Left colon (tissue), 2 donors: ENCODE data around the gene ARFGAP1. TPM values are rescaled to one million over a fixed set of nuclear protein-coding genes. Genes with fewer than 3 reads are reported as not detected.
"Not testable (repeated sequence)": the region's sequence is repeated elsewhere in the genome, so short reads cannot be mapped to it uniquely, and the experiment has no call there.

Source experiments
- ATAC-seq: fragments of 200-7000 bp; cut with Tn5 transposase; one replicate; pipeline ENCODE4 v1.9.1; 2020; ENCODE audit warnings: mild to moderate bottlenecking, moderate library complexity
- DNase-seq, 2 donors: peaks; one replicate each; pipeline ENCODE4 v3.0.0-alpha.2; 2020
- intact Hi-C, 2 donors: fragments of 100-400 bp; cut with DNase I in 1 of 2; cut with micrococcal nuclease in 1 of 2; formaldehyde crosslinking; loops; one replicate each; pipeline versions ENCODE4 v1.11.2 to v1.14.0; 2022; cut with DNase I, micrococcal nuclease
- microRNA-seq, 2 donors: library from miRNA; unstranded; fragments of <30 nt; microRNA quantifications; one replicate each; pipeline versions ENCODE4 v1.1.0 to v1.2.0, GENCODE V29; 2020
- total RNA-seq, 2 donors: library from RNA; stranded (reverse); fragmentation: NEBNext Ultra II Directional; extraction: Animal tissue kit (Norgen Biotek cat#: 25700); gene quantifications; one replicate each; pipeline ENCODE4 v1.2.1, GENCODE V29; 2021
- donor health status: DM: no; HTN: no; CAD: no.
- donor health status: DM: yes; HTN: yes; CAD: no.

The ARFGAP1 gene
- total RNA-seq, 2 donors from 2014 or later = 67.4 to 95.2 TPM

DNA sequence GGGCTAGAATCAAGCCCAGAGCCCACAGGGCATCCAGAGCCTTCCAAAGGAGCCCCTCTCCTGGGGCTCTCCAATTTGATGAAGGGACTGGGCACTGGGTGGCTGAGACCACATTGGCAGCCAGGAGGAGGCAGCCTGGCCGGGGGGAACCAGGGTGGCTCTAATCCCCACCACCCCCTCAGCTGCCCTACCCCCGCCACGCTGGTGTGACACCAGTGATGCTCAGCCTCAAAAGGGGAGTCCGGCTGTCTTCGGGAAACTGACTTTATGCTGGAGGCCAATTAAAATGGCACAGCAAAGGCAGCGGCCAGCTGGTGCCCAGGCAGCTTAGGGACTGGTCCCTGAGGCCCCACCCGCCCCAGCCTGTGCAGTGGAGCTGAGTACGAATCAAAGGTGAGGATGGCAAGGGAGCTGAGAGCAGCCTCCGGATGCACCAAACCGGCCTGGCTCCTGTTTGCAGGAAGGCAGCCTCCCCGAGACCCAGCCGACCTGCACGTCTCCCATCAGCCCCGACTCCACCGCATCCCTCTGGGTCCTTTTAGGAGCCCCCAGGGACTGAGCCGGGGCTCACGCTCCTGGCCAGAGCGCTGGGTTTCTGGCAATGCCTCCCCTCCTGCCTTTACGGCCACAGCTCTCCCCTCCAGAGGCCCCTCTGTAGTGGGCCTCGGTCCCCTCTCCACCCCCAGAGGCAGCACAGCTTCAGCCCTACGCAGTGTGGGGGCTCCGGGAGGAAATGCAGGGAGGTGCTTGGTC, 60.1 kb downstream of the ARFGAP1 start:
- ATAC-seq = no peak
- no peak for DNase-seq
- intact Hi-C loops = no loop called here

DNA sequence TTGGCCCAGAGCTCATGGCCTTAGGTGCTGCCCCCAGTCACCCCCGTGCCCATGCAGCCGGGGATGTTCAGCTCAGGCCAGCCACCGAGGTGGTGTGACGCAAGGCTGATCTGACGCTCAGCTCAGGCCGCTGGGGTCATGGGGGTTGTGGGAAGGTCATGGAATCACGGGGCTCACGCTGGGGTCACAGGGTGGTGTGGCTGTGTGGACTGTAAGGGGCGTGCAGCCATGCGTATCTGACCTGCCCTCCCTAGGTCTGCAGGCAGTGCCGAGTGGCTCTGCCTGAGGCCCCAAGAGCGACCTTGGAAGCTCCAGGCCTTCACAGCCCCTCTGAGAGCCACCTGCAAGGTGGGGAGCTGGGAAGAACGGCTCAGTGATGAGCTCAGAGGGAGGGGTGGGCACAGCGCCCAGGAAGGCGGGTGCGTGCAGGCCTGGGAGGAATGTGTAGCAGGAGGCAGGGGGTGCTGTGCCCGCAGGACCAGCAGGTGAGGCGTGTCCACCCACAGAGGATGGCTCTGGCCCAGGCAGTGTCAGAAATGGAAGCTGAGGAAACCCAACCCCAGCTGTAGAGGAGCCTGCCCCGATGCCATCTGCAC, 60.7 kb downstream of the ARFGAP1 start:
- DNase-seq = no peak

DNA sequence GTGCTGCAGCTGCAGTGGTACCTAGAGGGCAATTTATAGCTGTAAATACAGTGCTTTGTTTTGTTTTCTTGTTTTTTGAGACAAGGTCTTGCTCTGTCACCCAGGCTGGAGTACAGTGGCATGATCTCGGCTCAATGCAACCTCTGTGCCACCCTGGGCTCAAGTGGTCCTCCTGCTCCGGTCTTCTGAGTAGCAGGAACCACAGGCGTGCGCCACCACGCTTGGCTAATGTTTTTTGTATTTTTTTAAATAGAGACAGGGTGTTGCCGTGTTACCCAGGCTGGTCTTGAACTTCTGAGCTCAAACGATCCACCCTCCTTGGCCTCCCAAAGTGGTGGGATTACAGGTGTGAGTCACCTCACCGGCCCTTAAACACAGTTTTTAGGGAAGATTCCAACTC, 61.7 kb downstream of the ARFGAP1 start:
- ATAC-seq (no peak), DNase-seq (no peak)
- intact Hi-C loops = no loop called here

More for the DNA sequence above, 60.7 kb downstream of the ARFGAP1 start:
- intact Hi-C loops = no loop called here
- ATAC-seq = no peak

DNA sequence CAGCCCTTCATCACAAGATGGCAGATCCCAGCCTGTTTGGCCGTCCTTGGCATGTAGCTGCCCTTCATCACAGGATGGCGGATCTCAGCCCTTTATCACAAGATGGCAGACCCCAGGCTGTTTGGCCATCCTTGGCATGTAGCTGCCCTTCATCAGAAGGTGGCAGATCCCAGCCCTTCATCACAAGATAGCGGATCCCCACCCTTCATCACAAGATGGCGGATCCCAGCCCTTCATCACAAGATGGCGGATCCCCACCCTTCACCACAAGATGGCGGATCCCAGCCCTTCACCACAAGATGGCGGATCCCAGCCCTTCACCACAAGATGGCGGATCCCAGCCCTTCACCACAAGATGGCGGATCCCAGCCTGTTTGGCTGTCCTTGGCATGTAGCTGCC, 62.4 kb downstream of the ARFGAP1 start:
- ATAC-seq, intact Hi-C loops, DNase-seq: not testable (repeated sequence)

GRCh38 chr20:63335711-63336110, 63.1 kb downstream of the ARFGAP1 start:
- DNase-seq = no peak
- intact Hi-C loops = no loop called here
- ATAC-seq = no peak

DNA sequence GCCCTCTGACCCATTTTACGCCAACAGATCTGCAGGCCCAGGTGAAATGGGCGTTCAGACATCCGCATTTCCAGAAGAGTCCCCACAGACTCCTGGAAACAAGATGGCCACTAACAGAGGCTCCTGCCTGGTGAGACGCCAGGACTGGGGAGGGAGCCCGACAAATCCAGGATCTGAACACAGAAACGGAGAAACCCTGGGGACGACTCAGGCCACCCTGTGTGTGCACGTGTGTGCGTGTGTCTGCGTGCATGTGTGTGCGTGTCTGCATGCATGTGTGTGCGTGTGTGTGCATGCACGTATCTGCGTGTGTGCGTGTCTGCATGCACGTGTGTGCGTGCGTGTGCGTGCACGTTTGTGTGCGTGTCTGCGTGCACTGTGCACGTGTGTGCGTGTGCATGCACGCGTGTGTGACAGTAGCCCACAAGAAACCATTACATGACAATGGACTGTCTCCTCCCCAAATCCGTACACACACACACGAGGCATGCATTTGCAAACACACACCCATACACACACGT, 63.7 kb downstream of the ARFGAP1 start:
- ATAC-seq = no peak
- intact Hi-C loops = no loop called here
- no peak for DNase-seq

- DNase-seq = no peak
- intact Hi-C loops = no loop called here
- ATAC-seq = no peak
Measured at GRCh38 chr20:63337786-63338420, 65.3 kb downstream of the ARFGAP1 start.

Small RNAs within 50 kb of the gene (microRNA-seq; reads per million reads assigned to microRNA genes)
- gene MIR3196 (0 reads per million in 2 donors), gene MIR4326 (2.7 to 3.2 reads per million in 2 donors)

Other genes starting within 250 kb of the ARFGAP1 start
- 10 to 100 TPM; 32.8 to 37.8 TPM for gene YTHDF1, start 56.7 kb upstream of the ARFGAP1 start, total RNA-seq
- gene BIRC7, start 36.9 kb upstream of the ARFGAP1 start, total RNA-seq = under 1 TPM in 1 of 2 donors, not detected in 1; 0.25 TPM
- gene NKAIN4, start 18.4 kb upstream of the ARFGAP1 start, total RNA-seq = under 1 TPM in 1 of 2 donors, not detected in 1; 0.27 TPM
- gene COL20A1, start 20.4 kb downstream of the ARFGAP1 start, total RNA-seq = not detected
- gene CHRNA4, start 88.5 kb downstream of the ARFGAP1 start, total RNA-seq = not detected
- under 1 TPM; 0.21 to 0.28 TPM for gene KCNQ2, start 199.8 kb downstream of the ARFGAP1 start, total RNA-seq
- 1 to 10 TPM; 1.3 to 1.8 TPM for gene EEF1A2, start 226.3 kb downstream of the ARFGAP1 start, total RNA-seq
- gene PPDPF, start 248.0 kb downstream of the ARFGAP1 start, total RNA-seq = 100 to 1,000 TPM; 554 to 564 TPM